Tibial nerve (tissue), 4 donors: ENCODE data around the gene PRAMEF4. TPM values are rescaled to one million over a fixed set of nuclear protein-coding genes. Genes with fewer than 3 reads are reported as not detected.
"Not testable (repeated sequence)": the region's sequence is repeated elsewhere in the genome, so short reads cannot be mapped to it uniquely, and the experiment has no call there.

ENCODE experiments used
- DNase-seq, 2 donors: peaks; one replicate each; pipeline ENCODE4 v3.0.0-alpha.2; 2019; ENCODE audit warnings: low spot score in 2 of 2
- H3K27ac ChIP-seq, 4 donors: fragments of 200-600 bp; sonication (generic) in 3 of 4; one replicate each; pipeline ENCODE4 v1.5.1; 2017 to 2019; ENCODE audit warnings: mild to moderate bottlenecking in 1 of 4
- H3K27me3 ChIP-seq, 2 donors: fragments of 200-600 bp; sonication (generic) in 1 of 2; one replicate each; pipeline versions ENCODE4 v1.5.1 to v1.6.0; 2017 to 2019
- H3K36me3 ChIP-seq, 3 donors: fragments of 200-600 bp; sonication (generic); one replicate each; pipeline ENCODE4 v1.5.1; 2018 to 2019
- H3K4me1 ChIP-seq, 4 donors: fragments of 200-600 bp; sonication (generic) in 3 of 4; one replicate each; pipeline ENCODE4 v1.5.1; 2017 to 2019
- H3K4me3 ChIP-seq, 4 donors: fragments of 200-600 bp; sonication (generic) in 3 of 4; one replicate each; pipeline ENCODE4 v1.5.1; 2017 to 2019; ENCODE audit warnings: mild to moderate bottlenecking in 1 of 4, moderate library complexity in 1 of 4
- H3K9me3 ChIP-seq, 4 donors: fragments of 200-600 bp; sonication (generic) in 3 of 4; one replicate each; pipeline ENCODE4 v1.5.1; 2017 to 2019
- WGBS, 2 donors: methylation state at CpG; one replicate each; pipeline ENCODE4 v1.1.5; 2018; 5-methylcytosine and 5-hydroxymethylcytosine counted together
- total RNA-seq, 4 donors: library from RNA; depleted of rRNA; stranded (reverse); fragments of >200 nt; gene quantifications; one replicate each; pipeline ENCODE4 v1.1.0, GENCODE V29; 2016

The PRAMEF4 gene
- not detected for total RNA-seq

- not testable (repeated sequence) for H3K36me3 ChIP-seq, H3K4me1 ChIP-seq, DNase-seq, H3K9me3 ChIP-seq, H3K4me3 ChIP-seq, H3K27me3 ChIP-seq, H3K27ac ChIP-seq
- WGBS, 2 donors = 70 to 88% methylated on average over 3 of the region's 3 CpGs
Measured at GRCh38 chr1:12886101-12886500, at the start of gene PRAMEF4. TSS of gene PRAMEF4 (minus strand) at chr1:12886201. CDS start at chr1:12883394, 2,807 bp downstream.

GRCh38 chr1:12924368-12924767, 38.4 kb upstream of the PRAMEF4 start:
- no CpG with 5 or more reads among the region's 5 CpGs for WGBS, 2 donors
- not testable (repeated sequence) for H3K4me1 ChIP-seq, H3K27ac ChIP-seq, H3K9me3 ChIP-seq, H3K27me3 ChIP-seq, DNase-seq, H3K36me3 ChIP-seq, H3K4me3 ChIP-seq

- H3K9me3 ChIP-seq, H3K36me3 ChIP-seq, H3K4me1 ChIP-seq, H3K27ac ChIP-seq, H3K4me3 ChIP-seq, DNase-seq, H3K27me3 ChIP-seq: not testable (repeated sequence)
- 52 to 69% methylated on average over 2 of the region's 2 CpGs for WGBS, 2 donors
Measured at GRCh38 chr1:12921749-12922148, 35.7 kb upstream of the PRAMEF4 start.

- WGBS, 2 donors = no CpG with 5 or more reads among the region's 1 CpG
- not testable (repeated sequence) for DNase-seq, H3K4me3 ChIP-seq, H3K4me1 ChIP-seq, H3K27ac ChIP-seq, H3K9me3 ChIP-seq, H3K36me3 ChIP-seq, H3K27me3 ChIP-seq
Measured at GRCh38 chr1:12916310-12916709, 30.3 kb upstream of the PRAMEF4 start, which contains the start of gene PRAMEF7. TSS of gene PRAMEF7 (plus strand) at chr1:12916610. CDS start at chr1:12917693, 1,083 bp downstream.

GRCh38 chr1:12903793-12904572, 18.0 kb upstream of the PRAMEF4 start:
- not testable (repeated sequence) for DNase-seq, H3K4me3 ChIP-seq, H3K27me3 ChIP-seq, H3K4me1 ChIP-seq, H3K9me3 ChIP-seq, H3K27ac ChIP-seq, H3K36me3 ChIP-seq
- WGBS, 2 donors = 84% methylated on average over 5 of the region's 5 CpGs; no CpG with 5 or more reads in 1 of the 2 donors

- not testable (repeated sequence) for H3K36me3 ChIP-seq, H3K27ac ChIP-seq, H3K4me1 ChIP-seq, H3K27me3 ChIP-seq, H3K4me3 ChIP-seq, H3K9me3 ChIP-seq, DNase-seq
Measured at GRCh38 chr1:12899186-12899585, 13.2 kb upstream of the PRAMEF4 start.

GRCh38 chr1:12898170-12898569, 12.2 kb upstream of the PRAMEF4 start, which contains the start of gene PRAMEF10:
TSS of gene PRAMEF10 (minus strand) at chr1:12898270. CDS start at chr1:12895847, 2,423 bp downstream.
- not testable (repeated sequence) for DNase-seq, H3K36me3 ChIP-seq, H3K9me3 ChIP-seq, H3K4me3 ChIP-seq, H3K27ac ChIP-seq, H3K4me1 ChIP-seq, H3K27me3 ChIP-seq
- no CpG with 5 or more reads among the region's 1 CpG for WGBS, 2 donors

- H3K9me3 ChIP-seq, H3K27me3 ChIP-seq, H3K27ac ChIP-seq, H3K4me1 ChIP-seq, H3K36me3 ChIP-seq, DNase-seq, H3K4me3 ChIP-seq: not testable (repeated sequence)
- 70 to 86% methylated on average over 3 to 4 of the region's 4 CpGs for WGBS, 2 donors
Measured at GRCh38 chr1:12878453-12878852, 7.5 kb downstream of the PRAMEF4 start.

GRCh38 chr1:12863131-12863880, 22.7 kb downstream of the PRAMEF4 start:
- not testable (repeated sequence) for H3K9me3 ChIP-seq, H3K4me1 ChIP-seq, DNase-seq, H3K4me3 ChIP-seq, H3K36me3 ChIP-seq, H3K27me3 ChIP-seq, H3K27ac ChIP-seq
- 94% methylated on average over 2 of the region's 7 CpGs; no CpG with 5 or more reads in 1 of the 2 donors for WGBS, 2 donors

GRCh38 chr1:12856786-12857185, 29.2 kb downstream of the PRAMEF4 start, which contains the start of gene PRAMEF2:
TSS of gene PRAMEF2 (plus strand) at chr1:12857086. CDS start at chr1:12859010, 1,924 bp downstream.
- not testable (repeated sequence) for H3K36me3 ChIP-seq, DNase-seq, H3K27me3 ChIP-seq, H3K4me3 ChIP-seq, H3K9me3 ChIP-seq, H3K27ac ChIP-seq, H3K4me1 ChIP-seq
- 17 to 61% methylated on average over 1 to 2 of the region's 2 CpGs for WGBS, 2 donors
